Measurements from ENCODE around the gene CD300LB.

CD300LB gene

DNA sequence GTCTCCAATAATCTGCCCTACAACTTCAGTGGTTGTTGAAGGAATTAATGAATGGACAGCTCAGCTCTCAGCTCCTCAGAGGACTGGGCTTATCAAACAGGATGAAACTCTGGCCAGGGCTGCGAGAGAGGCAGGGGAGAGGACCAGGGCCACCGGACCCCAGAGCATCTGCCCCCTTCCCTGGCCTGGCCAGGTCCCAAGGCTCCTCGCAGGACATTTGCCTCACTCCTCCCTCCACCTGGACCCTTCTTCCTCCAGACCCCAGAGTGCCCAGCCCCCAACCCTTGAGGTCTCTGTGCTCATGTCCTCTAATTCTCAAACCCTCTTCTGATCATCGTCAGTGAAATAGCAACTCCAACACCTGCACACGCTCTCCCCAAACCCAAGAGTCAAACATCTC lies 10.9 kb upstream of the CD300LB start:
- Histone ChIP-seq H3K27me3 (ENCODE audit: insufficient read depth, low read length, poor library complexity, severe bottlenecking) (no peaks in the 10 kb centered on the region), H2AFZ (ENCODE audit: low read length) (no peak overlapping the region), H3K4me3 (ENCODE audit: low read length, poor library complexity, severe bottlenecking) (no peak overlapping the region), H3K4me2 (ENCODE audit: low read depth, low read length, poor library complexity, severe bottlenecking) (no peak overlapping the region), H3K9me3 (ENCODE audit: insufficient read depth, low read depth, low read length) (no peaks in the 10 kb centered on the region), H3K9ac (ENCODE audit: low read depth, low read length, poor library complexity, severe bottlenecking) (no peak overlapping the region), H4K20me1 (ENCODE audit: insufficient read depth, low read length, poor library complexity, severe bottlenecking) (no peaks in the 10 kb centered on the region), H3K4me1 (ENCODE audit: insufficient read depth, low read length, poor library complexity, severe bottlenecking) (peaks cover 12% of the 10 kb centered on the region), H3K9me2 (replicated peaks; ENCODE audit: low read depth, low read length) (no peaks in the 10 kb centered on the region), H3K79me2 (ENCODE audit: insufficient read depth, low read length) (no peaks in the 10 kb centered on the region), H3K36me3 (ENCODE audit: insufficient read depth, low read length) (no peaks in the 10 kb centered on the region), H3F3A (ENCODE audit: low read depth) (no peaks in the 10 kb centered on the region)
- TF ChIP-seq, protein P1, sequence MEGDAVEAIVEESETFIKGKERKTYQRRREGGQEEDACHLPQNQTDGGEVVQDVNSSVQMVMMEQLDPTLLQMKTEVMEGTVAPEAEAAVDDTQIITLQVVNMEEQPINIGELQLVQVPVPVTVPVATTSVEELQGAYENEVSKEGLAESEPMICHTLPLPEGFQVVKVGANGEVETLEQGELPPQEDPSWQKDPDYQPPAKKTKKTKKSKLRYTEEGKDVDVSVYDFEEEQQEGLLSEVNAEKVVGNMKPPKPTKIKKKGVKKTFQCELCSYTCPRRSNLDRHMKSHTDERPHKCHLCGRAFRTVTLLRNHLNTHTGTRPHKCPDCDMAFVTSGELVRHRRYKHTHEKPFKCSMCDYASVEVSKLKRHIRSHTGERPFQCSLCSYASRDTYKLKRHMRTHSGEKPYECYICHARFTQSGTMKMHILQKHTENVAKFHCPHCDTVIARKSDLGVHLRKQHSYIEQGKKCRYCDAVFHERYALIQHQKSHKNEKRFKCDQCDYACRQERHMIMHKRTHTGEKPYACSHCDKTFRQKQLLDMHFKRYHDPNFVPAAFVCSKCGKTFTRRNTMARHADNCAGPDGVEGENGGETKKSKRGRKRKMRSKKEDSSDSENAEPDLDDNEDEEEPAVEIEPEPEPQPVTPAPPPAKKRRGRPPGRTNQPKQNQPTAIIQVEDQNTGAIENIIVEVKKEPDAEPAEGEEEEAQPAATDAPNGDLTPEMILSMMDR (conservative IDR thresholded peaks at IDR 0.05; ENCODE audit: low read length) = no peak

DNA sequence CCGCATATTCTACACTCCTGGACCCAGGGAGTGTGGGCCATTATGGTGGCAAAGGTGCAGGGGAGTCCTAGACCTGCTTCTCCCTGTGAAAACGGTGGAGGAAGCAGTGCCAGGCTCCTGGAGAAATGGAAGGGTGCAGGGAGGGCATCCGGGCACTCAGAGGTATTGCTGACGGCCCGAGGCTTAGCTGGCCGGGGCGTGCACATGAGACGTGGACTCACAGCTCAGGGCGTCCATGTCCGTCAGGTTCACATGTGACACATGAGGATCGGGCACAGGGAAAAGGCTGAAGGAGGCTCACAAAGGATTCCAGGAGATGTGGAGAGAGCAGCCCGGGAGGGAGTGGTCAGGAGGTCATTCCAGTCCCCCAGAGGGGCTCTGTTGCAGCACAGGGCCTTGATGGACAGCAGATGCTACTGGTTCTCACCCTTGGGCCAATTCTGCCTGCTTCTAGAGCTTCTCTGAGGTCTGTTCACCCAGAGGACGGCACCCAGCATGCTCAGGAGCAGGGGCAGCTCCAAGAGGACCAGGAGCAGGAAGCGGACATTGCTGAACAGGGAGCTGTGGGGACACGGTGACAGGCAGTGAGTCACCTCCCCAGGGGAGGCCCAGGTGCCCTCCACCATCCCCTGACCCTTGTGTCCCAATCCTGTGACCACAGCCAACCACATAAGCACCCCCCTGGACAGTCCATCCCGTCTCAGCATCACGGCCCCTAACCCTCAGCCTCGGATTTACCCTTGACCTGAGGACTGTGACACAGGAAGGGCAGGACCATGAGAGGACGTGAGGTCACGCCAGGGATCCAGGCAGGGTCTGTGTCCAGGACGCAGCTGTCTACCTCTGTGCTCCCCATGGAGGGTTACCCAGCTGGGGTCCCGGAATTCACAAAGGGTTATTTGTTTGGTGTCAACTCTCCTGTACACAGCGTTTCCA lies 10.2 kb upstream of the CD300LB start:
- Histone ChIP-seq H3K9ac (ENCODE audit: low read depth, low read length, poor library complexity, severe bottlenecking) (no peak overlapping the region), H4K20me1 (ENCODE audit: insufficient read depth, low read length, poor library complexity, severe bottlenecking) (no peaks in the 10 kb centered on the region), H3K27me3 (ENCODE audit: insufficient read depth, low read length, poor library complexity, severe bottlenecking) (no peaks in the 10 kb centered on the region), H3K36me3 (ENCODE audit: insufficient read depth, low read length) (no peaks in the 10 kb centered on the region), H3K79me2 (ENCODE audit: insufficient read depth, low read length) (no peaks in the 10 kb centered on the region), H3K4me3 (ENCODE audit: low read length, poor library complexity, severe bottlenecking) (no peak overlapping the region), H2AFZ (ENCODE audit: low read length) (no peak overlapping the region), H3K9me2 (replicated peaks; ENCODE audit: low read depth, low read length) (no peaks in the 10 kb centered on the region), H3K4me1 (ENCODE audit: insufficient read depth, low read length, poor library complexity, severe bottlenecking) (peaks cover 10% of the 10 kb centered on the region), H3F3A (ENCODE audit: low read depth) (no peaks in the 10 kb centered on the region), H3K4me2 (ENCODE audit: low read depth, low read length, poor library complexity, severe bottlenecking) (no peak overlapping the region), H3K9me3 (ENCODE audit: insufficient read depth, low read depth, low read length) (no peaks in the 10 kb centered on the region)
- TF ChIP-seq, protein P1 (conservative IDR thresholded peaks at IDR 0.05; ENCODE audit: low read length) = no peak
- TF ChIP-seq EZH2phosphoT487 (IDR thresholded peaks at IDR 0.05; ENCODE audit: borderline replicate concordance) = no peak

DNA sequence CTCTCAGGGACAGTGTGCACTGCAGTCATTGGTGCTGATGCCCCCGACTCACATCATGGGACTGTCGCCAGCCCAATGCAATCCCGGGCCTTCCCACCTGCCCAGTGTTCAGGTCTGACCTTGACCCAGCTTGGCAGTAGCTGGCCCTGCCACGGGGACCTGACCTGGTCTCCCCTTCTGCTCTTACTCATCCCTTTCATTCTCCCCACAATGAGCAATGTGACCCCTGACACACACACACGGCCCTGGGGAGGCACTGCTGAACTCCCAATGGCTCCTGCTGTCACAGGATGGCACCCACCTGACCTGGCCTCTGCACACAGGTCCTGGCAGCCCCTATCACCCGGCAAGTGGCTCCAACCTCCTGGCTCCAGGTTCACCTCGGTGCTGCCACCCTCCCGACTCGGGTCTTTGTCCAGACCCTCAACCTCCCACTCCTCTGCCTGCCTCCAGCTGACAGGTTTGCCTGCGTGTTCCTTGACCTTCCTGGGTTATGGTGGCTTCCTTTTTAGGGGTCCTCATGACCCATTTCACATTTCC lies 8.1 kb upstream of the CD300LB start:
- TF ChIP-seq, protein P1 (conservative IDR thresholded peaks at IDR 0.05; ENCODE audit: low read length) = no peak
- no peak for TF ChIP-seq EZH2phosphoT487 (IDR thresholded peaks at IDR 0.05; ENCODE audit: borderline replicate concordance)
- H2AFZ ChIP-seq (ENCODE audit: low read length) = no peak overlapping the region
- no peak overlapping the region for H3K9ac ChIP-seq (ENCODE audit: low read depth, low read length, poor library complexity, severe bottlenecking)
- no peaks in the 10 kb centered on the region for H3K36me3 ChIP-seq (ENCODE audit: insufficient read depth, low read length)
- H4K20me1 ChIP-seq (ENCODE audit: insufficient read depth, low read length, poor library complexity, severe bottlenecking) = no peaks in the 10 kb centered on the region
- no peaks in the 10 kb centered on the region for H3F3A ChIP-seq (ENCODE audit: low read depth)
- H3K4me1 ChIP-seq (ENCODE audit: insufficient read depth, low read length, poor library complexity, severe bottlenecking) = no peaks in the 10 kb centered on the region
- no peak overlapping the region for H3K4me3 ChIP-seq (ENCODE audit: low read length, poor library complexity, severe bottlenecking)
- H3K9me3 ChIP-seq (ENCODE audit: insufficient read depth, low read depth, low read length) = no peaks in the 10 kb centered on the region
- H3K9me2 ChIP-seq (replicated peaks; ENCODE audit: low read depth, low read length) = no peaks in the 10 kb centered on the region
- H3K4me2 ChIP-seq (ENCODE audit: low read depth, low read length, poor library complexity, severe bottlenecking) = no peak overlapping the region
- no peaks in the 10 kb centered on the region for H3K27me3 ChIP-seq (ENCODE audit: insufficient read depth, low read length, poor library complexity, severe bottlenecking)
- no peaks in the 10 kb centered on the region for H3K79me2 ChIP-seq (ENCODE audit: insufficient read depth, low read length)
